PC-9 (cell line): ENCODE measurements around the gene CCDC192. TPM values are rescaled to one million over a fixed set of nuclear protein-coding genes. Genes with fewer than 3 reads are reported as not detected.

Experiments used
- BruUV-seq: library from RNA; stranded (reverse); fragments of 400-500 nt; replicated peaks from 2 replicates; lab custom pipeline; 2021; lab: Mats Ljungman, UMichigan
- CTCF ChIA-PET: fragments of 300-600 bp; sonication (Branson Sonifier 250); formaldehyde crosslinking; loops from one replicate; lab custom pipeline; 2022; ENCODE audit warnings: antibody characterized with exemption; lab: Charles Lee
- POLR2A ChIA-PET: fragments of 300-600 bp; sonication (Branson Sonifier 250); formaldehyde crosslinking; loops from one replicate; lab custom pipeline; 2022; ENCODE audit warnings: antibody characterized with exemption; ENCODE audit not compliant: unreplicated experiment; lab: Charles Lee
- DNase-seq, 2 experiments: peaks; one replicate each; pipeline versions ENCODE4 v3.0.0 to v3.0.0-alpha.2; 2015 to 2022; ENCODE audit warnings: mixed read lengths in 1 of 2
- H2AFZ ChIP-seq: fragments of 200-600 bp; sonication (generic); 2 replicates; pipeline ENCODE4 v1.8.1; 2017; ENCODE audit warnings: antibody characterized with exemption
- H3F3A ChIP-seq: fragments of 200-600 bp; sonication (generic); 2 replicates; pipeline ENCODE4 v1.8.1; 2017; ENCODE audit warnings: antibody characterized with exemption, mild to moderate bottlenecking, low read depth; ENCODE audit not compliant: insufficient read depth
- H3K27ac ChIP-seq: fragments of 200-600 bp; sonication (generic); 2 replicates; pipeline ENCODE4 v1.6.1; 2016; ENCODE audit warnings: mixed run types
- H3K27me3 ChIP-seq: fragments of 200-600 bp; sonication (generic); 2 replicates; pipeline ENCODE4 v1.6.1; 2016; ENCODE audit warnings: low read depth, mixed run types; ENCODE audit not compliant: insufficient read depth
- H3K36me3 ChIP-seq: fragments of 200-600 bp; sonication (generic); 2 replicates; pipeline ENCODE4 v1.6.1; 2016; ENCODE audit warnings: low read depth, mixed run types
- H3K4me1 ChIP-seq: fragments of 200-600 bp; sonication (generic); replicated peaks from 2 replicates; pipeline ENCODE4 v1.6.1; 2016; ENCODE audit warnings: mixed run types; ENCODE audit not compliant: insufficient read depth
- H3K4me2 ChIP-seq: fragments of 200-600 bp; sonication (generic); 2 replicates; pipeline ENCODE4 v1.6.1; 2017; ENCODE audit warnings: mixed run types
- H3K4me3 ChIP-seq: fragments of 200-600 bp; sonication (generic); 2 replicates; pipeline ENCODE4 v1.6.1; 2016; ENCODE audit warnings: mixed run types
- H3K79me2 ChIP-seq: fragments of 200-600 bp; sonication (generic); 2 replicates; pipeline ENCODE4 v1.6.1; 2017; ENCODE audit warnings: low read depth, mixed run types
- H3K9me2 ChIP-seq: fragments of 200-600 bp; sonication (generic); 2 replicates; pipeline ENCODE4 v1.8.1; 2017; ENCODE audit warnings: mild to moderate bottlenecking; ENCODE audit not compliant: insufficient read depth
- H3K9me3 ChIP-seq: fragments of 200-600 bp; sonication (generic); 2 replicates; pipeline ENCODE4 v1.8.1; 2016; ENCODE audit warnings: low read depth; ENCODE audit not compliant: insufficient read depth
- H4K20me1 ChIP-seq: fragments of 200-600 bp; sonication (generic); 2 replicates; pipeline ENCODE4 v1.8.1; 2017; ENCODE audit not compliant: insufficient read depth
- EZH2 ChIP-seq: fragments of 200-600 bp; sonication (generic); IDR thresholded peaks from 2 replicates; pipeline ENCODE4 v1.8.0; 2017; ENCODE audit warnings: antibody characterized with exemption, low read depth
- intact Hi-C: fragments of 100-400 bp; cut with micrococcal nuclease; formaldehyde crosslinking; loops from one replicate; pipeline ENCODE4 v1.10.0; 2022; ENCODE audit not compliant: unreplicated experiment
- total RNA-seq: library from RNA; stranded (reverse); gene quantifications from 2 replicates; pipeline ENCODE4 v1.2.3, GENCODE V29; 2021
- TF ChIP-seq, protein P1 (sequence below): fragments of 200-600 bp; sonication (generic); conservative IDR thresholded peaks from 2 replicates; pipeline ENCODE4 v1.6.1; 2017; ENCODE audit warnings: mixed run types, antibody characterized with exemption, mild to moderate bottlenecking, moderate library complexity

Gene CCDC192
- total RNA-seq, 1 experiment from 2014 or later = not detected

DNA sequence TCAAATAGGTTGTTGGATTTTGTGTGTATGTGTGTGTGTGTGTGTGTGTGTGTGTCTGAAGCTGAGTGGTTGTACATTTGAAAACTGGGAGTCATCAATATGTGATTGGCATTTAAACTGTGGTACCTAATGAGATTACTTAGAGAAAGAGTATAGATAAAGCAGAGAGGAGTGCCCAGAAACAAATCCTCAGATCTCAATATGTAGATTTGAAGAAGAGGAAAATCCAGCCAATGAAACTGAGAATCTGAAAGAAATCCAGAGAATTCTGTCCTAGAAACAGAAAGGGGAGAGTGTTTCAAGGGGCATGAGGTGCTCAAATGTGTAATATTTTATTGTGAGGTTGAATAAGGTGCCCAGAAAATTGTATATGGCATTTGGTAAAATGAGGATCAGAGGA, 66.2 kb downstream of the CCDC192 start:
- TF ChIP-seq, protein P1, sequence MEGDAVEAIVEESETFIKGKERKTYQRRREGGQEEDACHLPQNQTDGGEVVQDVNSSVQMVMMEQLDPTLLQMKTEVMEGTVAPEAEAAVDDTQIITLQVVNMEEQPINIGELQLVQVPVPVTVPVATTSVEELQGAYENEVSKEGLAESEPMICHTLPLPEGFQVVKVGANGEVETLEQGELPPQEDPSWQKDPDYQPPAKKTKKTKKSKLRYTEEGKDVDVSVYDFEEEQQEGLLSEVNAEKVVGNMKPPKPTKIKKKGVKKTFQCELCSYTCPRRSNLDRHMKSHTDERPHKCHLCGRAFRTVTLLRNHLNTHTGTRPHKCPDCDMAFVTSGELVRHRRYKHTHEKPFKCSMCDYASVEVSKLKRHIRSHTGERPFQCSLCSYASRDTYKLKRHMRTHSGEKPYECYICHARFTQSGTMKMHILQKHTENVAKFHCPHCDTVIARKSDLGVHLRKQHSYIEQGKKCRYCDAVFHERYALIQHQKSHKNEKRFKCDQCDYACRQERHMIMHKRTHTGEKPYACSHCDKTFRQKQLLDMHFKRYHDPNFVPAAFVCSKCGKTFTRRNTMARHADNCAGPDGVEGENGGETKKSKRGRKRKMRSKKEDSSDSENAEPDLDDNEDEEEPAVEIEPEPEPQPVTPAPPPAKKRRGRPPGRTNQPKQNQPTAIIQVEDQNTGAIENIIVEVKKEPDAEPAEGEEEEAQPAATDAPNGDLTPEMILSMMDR = no peak
- TF ChIP-seq EZH2 = no peak
- H3K27ac ChIP-seq = no peak overlapping the region
- intact Hi-C loops = no loop called here
- DNase-seq = no peak
- no peaks in the 10 kb centered on the region for H3K27me3 ChIP-seq
- H3K79me2 ChIP-seq = no peaks in the 10 kb centered on the region
- H4K20me1 ChIP-seq = no peaks in the 10 kb centered on the region
- H3K9me2 ChIP-seq = 0 out of 2 replicates have a peak, but pooled peaks cover 3% of the 10 kb centered on the region
- no peak overlapping the region for H3K4me2 ChIP-seq
- H3K9me3 ChIP-seq = no peaks in the 10 kb centered on the region
- CTCF ChIA-PET = no interaction called here
- POLR2A ChIA-PET = no interaction called here
- no peak overlapping the region for H2AFZ ChIP-seq
- no TSS peak for BruUV-seq
- H3F3A ChIP-seq = no peaks in the 10 kb centered on the region
- no peaks in the 10 kb centered on the region for H3K36me3 ChIP-seq
- H3K4me3 ChIP-seq = no peak overlapping the region
- H3K4me1 ChIP-seq = no peaks in the 10 kb centered on the region

DNA sequence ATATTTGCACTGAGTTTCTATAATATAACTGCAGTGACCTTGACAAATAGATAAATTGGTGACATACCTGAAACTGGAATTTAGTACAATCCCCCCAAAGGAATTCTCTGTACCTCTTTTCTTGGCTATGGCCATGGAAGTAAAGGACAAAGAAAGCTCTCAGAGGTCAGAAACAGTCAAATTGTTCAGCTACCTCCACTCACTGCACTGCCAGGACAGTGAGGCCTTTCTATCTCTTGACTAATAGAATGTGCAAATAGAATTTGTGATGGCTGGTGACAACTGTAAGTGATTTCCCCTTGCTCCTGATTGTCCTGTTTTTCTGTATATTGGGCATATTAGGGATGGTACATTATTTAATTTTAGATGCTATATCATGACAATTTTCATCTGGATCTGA, 67.1 kb downstream of the CCDC192 start:
- Histone ChIP-seq H4K20me1 (no peaks in the 10 kb centered on the region), H2AFZ (no peak overlapping the region), H3K9me3 (no peaks in the 10 kb centered on the region), H3K36me3 (no peaks in the 10 kb centered on the region), H3K4me2 (no peak overlapping the region), H3K27ac (no peak overlapping the region), H3F3A (no peaks in the 10 kb centered on the region), H3K79me2 (no peaks in the 10 kb centered on the region), H3K4me1 (peaks cover 6% of the 10 kb centered on the region), H3K9me2 (0 out of 2 replicates have a peak, but pooled peaks cover 3% of the 10 kb centered on the region), H3K4me3 (no peak overlapping the region), H3K27me3 (no peaks in the 10 kb centered on the region)
- no peak for TF ChIP-seq EZH2
- TF ChIP-seq, protein P1 = no peak
- POLR2A ChIA-PET = no interaction called here
- DNase-seq = no peak
- intact Hi-C loops = no loop called here
- CTCF ChIA-PET = no interaction called here
- no TSS peak for BruUV-seq

DNA sequence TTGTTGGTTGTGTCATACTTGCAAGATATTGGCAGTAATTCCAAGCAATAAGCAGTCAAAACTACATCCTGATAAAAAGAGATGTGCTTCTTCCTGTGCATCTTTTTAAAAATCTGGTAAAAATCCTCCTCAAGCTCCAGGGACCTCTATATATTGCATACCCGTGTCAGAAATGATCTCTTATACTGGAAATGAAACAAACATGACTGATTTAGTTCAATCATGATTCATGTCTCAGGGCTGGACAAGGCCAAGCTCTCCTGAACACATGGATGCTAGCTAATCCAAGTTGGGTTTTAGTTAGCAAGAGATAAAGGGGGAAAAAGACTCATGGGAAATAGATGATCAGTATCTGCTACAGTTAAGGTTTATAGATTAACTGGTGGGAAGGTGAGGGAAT, 69.3 kb downstream of the CCDC192 start:
- ChIA-PET CTCF (no interaction called here), POLR2A (no interaction called here)
- no peak overlapping the region for H3K4me2 ChIP-seq
- H3K79me2 ChIP-seq = no peaks in the 10 kb centered on the region
- H3K27ac ChIP-seq = no peak overlapping the region
- no peaks in the 10 kb centered on the region for H3K36me3 ChIP-seq
- no peak for TF ChIP-seq EZH2
- TF ChIP-seq, protein P1 = no peak
- intact Hi-C loops = no loop called here
- BruUV-seq = no TSS peak
- no peaks in the 10 kb centered on the region for H4K20me1 ChIP-seq
- no peak for DNase-seq
- no peaks in the 10 kb centered on the region for H3K27me3 ChIP-seq
- no peak overlapping the region for H2AFZ ChIP-seq
- peaks cover 8% of the 10 kb centered on the region for H3K4me1 ChIP-seq
- H3K9me3 ChIP-seq = no peaks in the 10 kb centered on the region
- 0 out of 2 replicates have a peak, but pooled peaks cover 3% of the 10 kb centered on the region for H3K9me2 ChIP-seq
- H3F3A ChIP-seq = no peaks in the 10 kb centered on the region
- no peak overlapping the region for H3K4me3 ChIP-seq
